ENCODE data around the gene C6orf15.
A peak's percentile ranks its signal among the peaks of the same experiment; 100 is the strongest.
"Not testable (repeated sequence)": the region's sequence is repeated elsewhere in the genome, so short reads cannot be mapped to it uniquely, and the experiment has no call there.

The C6orf15 gene

DNA sequence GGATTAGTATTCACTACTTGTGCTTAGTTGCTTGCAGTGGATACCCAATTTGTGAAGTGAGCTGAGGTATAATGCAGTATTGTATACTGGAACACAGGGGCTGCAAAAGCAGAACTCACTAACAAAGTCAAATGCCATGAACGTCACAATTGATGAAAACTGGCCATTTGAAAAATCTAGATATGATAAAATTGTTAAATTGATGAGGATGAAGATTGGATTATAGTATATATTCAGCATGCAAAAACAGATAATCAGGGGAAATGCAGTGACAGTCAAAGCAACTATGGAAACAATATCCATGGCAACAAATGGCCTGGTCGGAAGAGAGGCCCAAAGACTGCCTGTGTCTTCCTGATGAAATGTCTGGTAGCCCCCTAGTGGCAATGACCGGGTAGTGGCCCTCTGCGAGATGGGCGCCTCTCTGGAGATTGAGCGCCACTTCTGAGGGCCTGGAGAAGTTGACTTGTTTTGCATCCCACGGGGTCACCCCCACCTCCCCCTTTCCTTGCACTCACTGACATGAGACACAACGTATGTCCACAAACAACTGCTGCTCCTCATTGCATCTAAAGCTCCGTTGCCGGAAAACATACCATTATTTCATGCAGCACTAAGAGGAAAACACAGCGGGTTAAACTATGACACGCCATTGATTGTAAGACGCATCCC is 43.6 kb downstream of the C6orf15 start:
- DNase-seq (ENCODE audit: low read depth, low spot score): peak; percentile 56

DNA sequence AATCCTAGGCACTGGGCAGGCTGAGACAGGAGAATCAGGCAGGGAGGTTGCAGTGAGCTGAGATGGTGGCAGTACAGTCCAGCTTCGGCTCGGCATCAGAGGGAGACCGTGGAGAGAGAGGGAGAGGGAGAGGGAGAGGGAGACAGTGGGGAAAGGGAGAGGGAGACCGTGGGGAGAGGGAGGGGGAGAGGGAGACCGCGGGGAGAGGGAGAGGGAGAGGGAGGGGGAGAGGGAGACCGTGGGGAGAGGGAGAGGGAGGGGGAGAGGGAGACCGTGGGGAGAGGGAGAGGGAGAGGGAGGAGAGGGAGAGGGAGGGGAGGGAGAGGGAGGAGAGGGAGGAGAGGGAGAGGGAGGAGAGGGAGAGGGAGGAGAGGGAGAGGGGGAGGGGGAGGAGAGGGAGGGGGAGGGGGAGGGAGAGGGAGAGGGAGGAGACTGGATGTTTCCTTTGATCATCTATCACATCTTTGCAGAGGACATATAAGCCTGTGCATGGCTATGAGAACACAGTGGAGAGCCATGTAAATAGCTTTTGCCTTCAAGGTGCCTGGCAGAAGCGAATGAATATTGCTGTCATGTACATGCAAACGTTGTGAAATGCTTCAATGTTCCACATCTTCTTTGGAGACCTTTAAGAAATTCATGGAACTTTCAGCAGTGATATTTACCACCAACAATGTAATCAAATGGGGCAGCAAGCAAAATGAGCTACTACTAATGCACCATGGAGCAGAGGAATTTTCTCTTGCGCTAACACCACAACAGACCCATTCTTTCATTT is 44.3 kb downstream of the C6orf15 start:
- not testable (repeated sequence) for DNase-seq (ENCODE audit: low read depth, low spot score)

DNA sequence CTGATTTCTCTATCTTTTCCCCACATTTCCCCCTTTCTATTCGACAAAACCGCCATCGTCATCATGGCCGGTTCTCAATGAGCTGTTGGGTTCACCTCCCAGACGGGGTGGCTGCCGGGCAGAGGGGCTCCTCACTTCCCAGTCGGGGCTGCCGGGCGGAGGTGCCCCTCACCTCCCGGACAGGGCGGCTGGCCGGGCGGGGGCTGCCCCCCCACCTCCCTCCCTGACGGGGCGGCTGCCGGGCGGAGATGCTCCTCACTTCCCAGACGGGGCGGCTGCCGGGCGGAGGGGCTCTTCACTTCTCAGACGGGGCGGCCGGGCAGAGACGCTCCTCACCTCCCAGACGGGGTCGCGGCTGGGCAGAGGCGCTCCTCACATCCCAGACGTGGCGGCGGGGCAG is 45.3 kb downstream of the C6orf15 start:
- not testable (repeated sequence) for DNase-seq (ENCODE audit: low read depth, low spot score)

DNA sequence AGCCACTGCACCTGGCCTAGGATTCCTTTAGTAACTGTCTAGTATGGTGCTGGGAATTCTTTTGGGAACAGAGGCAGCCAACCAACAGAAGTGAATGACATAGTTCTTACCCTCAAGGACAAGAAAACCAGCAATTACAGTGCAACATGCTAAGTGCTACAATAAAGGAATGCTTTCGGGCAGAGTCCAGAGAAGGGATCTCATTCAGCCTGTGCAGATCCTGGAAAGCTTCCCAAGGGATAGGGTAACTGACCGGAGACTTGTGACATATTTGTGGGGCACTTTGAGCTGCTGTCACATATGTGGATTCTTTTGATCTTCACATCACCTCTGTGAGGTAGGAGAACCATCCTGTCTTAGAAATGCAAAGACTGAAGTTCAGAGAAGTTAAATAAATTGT is 46.8 kb downstream of the C6orf15 start:
- DNase-seq (ENCODE audit: low read depth, low spot score): no peak

DNA sequence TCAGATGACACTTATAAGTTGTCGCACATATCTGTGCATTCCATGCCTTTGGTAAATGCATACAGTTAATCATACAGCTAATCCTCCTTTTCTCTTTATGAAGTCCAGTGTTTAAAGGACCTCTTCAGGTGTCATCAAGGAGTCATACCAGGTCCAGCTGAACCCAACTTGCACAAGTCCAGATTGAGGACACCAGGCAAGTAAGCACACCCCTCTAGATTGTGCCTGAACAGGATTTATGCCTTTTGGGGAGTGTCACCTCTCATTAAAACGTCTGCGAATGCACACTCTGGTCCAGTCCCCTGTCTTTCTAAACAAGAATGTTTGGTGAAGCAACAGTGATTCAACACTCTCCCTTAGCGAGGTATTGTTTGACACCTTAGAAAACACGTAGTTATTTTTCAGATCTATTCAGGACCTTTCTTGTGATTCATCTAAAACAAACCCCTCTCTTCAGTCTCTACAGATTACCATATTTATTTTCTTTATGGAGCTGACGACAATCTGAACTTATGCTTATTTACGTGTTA is 48.4 kb downstream of the C6orf15 start:
- no peak for DNase-seq (ENCODE audit: low read depth, low spot score)
